Activated naive CD4-positive, alpha-beta T cell treated with anti-CD3 and anti-CD28 coated beads for 36 hours (primary cell): ENCODE measurements around the gene NYAP2. TPM values are rescaled to one million over a fixed set of nuclear protein-coding genes. Genes with fewer than 3 reads are reported as not detected.

ENCODE experiments used
- CTCF ChIA-PET: fragments of 350-600 bp; sonication (Branson Sonifier 250); formaldehyde crosslinking; loops from one replicate; lab custom pipeline; 2021; ENCODE audit warnings: antibody characterized with exemption; lab: Charles Lee
- DNase-seq: peaks from one replicate; pipeline ENCODE4 v3.0.0-alpha.2; 2020
- H3K27ac Mint-ChIP-seq: one replicate; pipeline ENCODE4 v1.8.0; 2021; ENCODE audit warnings: mild to moderate bottlenecking, mixed read lengths
- H3K27me3 Mint-ChIP-seq: one replicate; pipeline ENCODE4 v1.8.0; 2021; ENCODE audit warnings: low read depth, mixed read lengths
- H3K36me3 Mint-ChIP-seq: one replicate; pipeline ENCODE4 v1.8.0; 2021; ENCODE audit warnings: low read depth, mixed read lengths
- H3K4me1 Mint-ChIP-seq: one replicate; pipeline ENCODE4 v1.8.0; 2021; ENCODE audit warnings: low read depth, mixed read lengths
- H3K4me3 Mint-ChIP-seq: one replicate; pipeline ENCODE4 v1.8.0; 2021; ENCODE audit warnings: mild to moderate bottlenecking, moderate library complexity, mixed read lengths
- H3K9me3 Mint-ChIP-seq: one replicate; pipeline ENCODE4 v1.8.0; 2021; ENCODE audit warnings: mixed read lengths
- intact Hi-C: fragments of 100-400 bp; cut with micrococcal nuclease; formaldehyde crosslinking; loops from one replicate; pipeline ENCODE4 v1.15.1; 2023
- total RNA-seq, 2 experiments: library from RNA; stranded (reverse); gene quantifications; one replicate each; pipeline ENCODE4 v1.2.3, GENCODE V29; 2021

Gene NYAP2
- total RNA-seq, 2 experiments from 2014 or later = not detected

GRCh38 chr2:225431105-225431863 is 31.8 kb downstream of the NYAP2 start:
- DNase-seq = no peak
- intact Hi-C loops = no loop called here
- CTCF ChIA-PET = interaction anchor here (0.6 to 1.7 kb wide), 4 partner anchors 16 to 147 kb away, joined by 3 to 4 read pairs (median 3); no protein-coding TSS in a partner anchor

GRCh38 chr2:225434014-225434413 is 34.5 kb downstream of the NYAP2 start:
- CTCF ChIA-PET = no interaction called here
- no peak overlapping the region for H3K27ac Mint-ChIP-seq
- no peaks in the 10 kb centered on the region for H3K4me1 Mint-ChIP-seq
- H3K27me3 Mint-ChIP-seq = no peaks in the 10 kb centered on the region
- H3K9me3 Mint-ChIP-seq = no peaks in the 10 kb centered on the region
- H3K36me3 Mint-ChIP-seq = no peaks in the 10 kb centered on the region
- no peak overlapping the region for H3K4me3 Mint-ChIP-seq
- no peak for DNase-seq
- intact Hi-C loops = no loop called here

More at GRCh38 chr2:225431105-225431863, 31.8 kb downstream of the NYAP2 start:
- Mint-ChIP-seq H3K27ac (no peak overlapping the region), H3K4me3 (no peak overlapping the region), H3K27me3 (no peaks in the 10 kb centered on the region), H3K36me3 (no peaks in the 10 kb centered on the region), H3K4me1 (no peaks in the 10 kb centered on the region), H3K9me3 (no peaks in the 10 kb centered on the region)

GRCh38 chr2:225437319-225437718 is 37.8 kb downstream of the NYAP2 start:
- no peaks in the 10 kb centered on the region for H3K36me3 Mint-ChIP-seq
- no peak overlapping the region for H3K27ac Mint-ChIP-seq
- no peaks in the 10 kb centered on the region for H3K4me1 Mint-ChIP-seq
- H3K27me3 Mint-ChIP-seq = peaks cover 10% of the 10 kb centered on the region
- no peak for DNase-seq
- no peaks in the 10 kb centered on the region for H3K9me3 Mint-ChIP-seq
- CTCF ChIA-PET = no interaction called here
- intact Hi-C loops = no loop called here
- no peak overlapping the region for H3K4me3 Mint-ChIP-seq

- H3K9me3 Mint-ChIP-seq = no peaks in the 10 kb centered on the region
- H3K27ac Mint-ChIP-seq = no peak overlapping the region
- intact Hi-C loops = no loop called here
- no peak overlapping the region for H3K4me3 Mint-ChIP-seq
- CTCF ChIA-PET = no interaction called here
- no peak for DNase-seq
- H3K4me1 Mint-ChIP-seq = no peaks in the 10 kb centered on the region
- peaks cover 10% of the 10 kb centered on the region for H3K27me3 Mint-ChIP-seq
- no peaks in the 10 kb centered on the region for H3K36me3 Mint-ChIP-seq
These were observed 38.7 kb downstream of the NYAP2 start for GRCh38 chr2:225438248-225438647.

DNA sequence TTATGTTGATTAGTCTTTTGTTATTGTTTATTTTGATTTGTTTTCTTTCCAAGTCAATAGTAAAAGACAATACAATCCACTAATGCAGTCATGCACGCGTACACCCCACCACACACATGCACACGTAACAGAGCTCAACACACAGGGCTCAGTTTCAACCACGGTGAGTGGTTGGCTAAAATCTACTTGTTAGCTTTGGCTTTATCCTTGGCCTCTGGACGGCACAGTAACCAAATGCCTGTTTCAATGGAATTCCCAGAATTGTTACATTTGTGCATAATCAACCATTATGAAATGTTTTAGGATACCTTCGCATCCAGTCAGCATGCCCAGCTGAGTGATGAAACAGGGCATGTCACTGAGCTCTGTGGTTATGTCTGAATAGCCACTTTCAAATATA is 53.2 kb downstream of the NYAP2 start:
- Mint-ChIP-seq H3K4me1 (no peaks in the 10 kb centered on the region), H3K27ac (no peak overlapping the region), H3K36me3 (no peaks in the 10 kb centered on the region), H3K9me3 (no peaks in the 10 kb centered on the region), H3K4me3 (no peak overlapping the region), H3K27me3 (no peaks in the 10 kb centered on the region)
- intact Hi-C loops = no loop called here
- no peak for DNase-seq
- CTCF ChIA-PET = no interaction called here

DNA sequence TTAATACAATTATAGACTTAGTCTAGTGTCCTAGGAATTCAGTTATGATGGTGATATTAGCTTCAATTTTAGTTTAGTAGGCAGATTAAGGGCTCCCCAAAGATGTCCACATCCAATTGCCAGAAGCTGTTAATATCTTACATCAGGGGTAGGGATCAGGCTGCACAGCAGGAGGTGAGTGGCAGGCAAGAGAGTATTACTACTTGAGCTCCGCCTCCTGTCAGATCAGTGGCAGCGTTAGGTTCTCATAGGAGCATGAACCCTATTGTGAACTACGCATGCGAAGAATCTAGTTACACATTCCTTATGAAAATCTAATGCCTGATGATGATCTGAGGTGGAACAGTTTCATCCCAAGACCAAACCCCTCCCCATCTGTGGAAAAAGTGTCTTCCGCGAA is 54.9 kb downstream of the NYAP2 start:
- Mint-ChIP-seq H3K36me3 (no peaks in the 10 kb centered on the region), H3K9me3 (no peaks in the 10 kb centered on the region), H3K4me3 (no peak overlapping the region), H3K27ac (no peak overlapping the region), H3K4me1 (no peaks in the 10 kb centered on the region), H3K27me3 (no peaks in the 10 kb centered on the region)
- CTCF ChIA-PET = no interaction called here
- no peak for DNase-seq
- intact Hi-C loops = no loop called here

- Mint-ChIP-seq H3K4me1 (no peaks in the 10 kb centered on the region), H3K27me3 (no peaks in the 10 kb centered on the region), H3K36me3 (no peaks in the 10 kb centered on the region), H3K9me3 (no peaks in the 10 kb centered on the region), H3K4me3 (no peak overlapping the region), H3K27ac (no peak overlapping the region)
- intact Hi-C loops = no loop called here
- no peak for DNase-seq
- CTCF ChIA-PET = interaction anchor here (1.3 kb wide), 1 partner anchor 174 kb away, joined by 5 read pairs; no protein-coding TSS in a partner anchor
These were observed 57.2 kb downstream of the NYAP2 start for GRCh38 chr2:225456619-225457260.

DNA sequence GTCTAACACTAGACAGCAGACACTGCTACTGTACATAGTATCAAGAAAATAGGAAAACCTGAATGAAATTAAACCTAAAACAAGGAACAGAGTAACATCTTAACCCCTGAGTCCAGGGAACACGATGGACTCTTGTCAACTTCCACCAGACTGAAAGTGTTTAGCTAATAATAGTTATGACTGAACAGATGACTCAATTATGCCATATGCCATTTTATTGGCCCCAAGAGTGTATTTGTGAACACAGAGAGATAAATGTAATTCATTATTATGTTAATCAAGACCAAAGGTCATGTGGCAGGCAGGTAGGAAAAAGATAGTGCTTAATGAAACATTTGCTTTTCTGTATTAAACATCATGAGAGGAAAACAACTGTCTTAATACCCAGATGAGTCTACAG is 58.0 kb downstream of the NYAP2 start:
- no peaks in the 10 kb centered on the region for H3K9me3 Mint-ChIP-seq
- intact Hi-C loops = no loop called here
- H3K4me1 Mint-ChIP-seq = no peaks in the 10 kb centered on the region
- no peak overlapping the region for H3K4me3 Mint-ChIP-seq
- CTCF ChIA-PET = interaction anchor here (0.7 kb wide), 1 partner anchor 47 kb away, joined by 3 read pairs; no protein-coding TSS in a partner anchor
- DNase-seq = no peak
- no peak overlapping the region for H3K27ac Mint-ChIP-seq
- no peaks in the 10 kb centered on the region for H3K27me3 Mint-ChIP-seq
- no peaks in the 10 kb centered on the region for H3K36me3 Mint-ChIP-seq

GRCh38 chr2:225458431-225459117 is 59.1 kb downstream of the NYAP2 start:
- H3K4me3 Mint-ChIP-seq = no peak overlapping the region
- H3K36me3 Mint-ChIP-seq = no peaks in the 10 kb centered on the region
- H3K27ac Mint-ChIP-seq = no peak overlapping the region
- CTCF ChIA-PET = interaction anchor here (0.6 kb wide), 1 partner anchor 349 kb away, joined by 5 read pairs; no protein-coding TSS in a partner anchor
- no peaks in the 10 kb centered on the region for H3K27me3 Mint-ChIP-seq
- intact Hi-C loops = no loop called here
- no peaks in the 10 kb centered on the region for H3K4me1 Mint-ChIP-seq
- no peak for DNase-seq
- no peaks in the 10 kb centered on the region for H3K9me3 Mint-ChIP-seq

DNA sequence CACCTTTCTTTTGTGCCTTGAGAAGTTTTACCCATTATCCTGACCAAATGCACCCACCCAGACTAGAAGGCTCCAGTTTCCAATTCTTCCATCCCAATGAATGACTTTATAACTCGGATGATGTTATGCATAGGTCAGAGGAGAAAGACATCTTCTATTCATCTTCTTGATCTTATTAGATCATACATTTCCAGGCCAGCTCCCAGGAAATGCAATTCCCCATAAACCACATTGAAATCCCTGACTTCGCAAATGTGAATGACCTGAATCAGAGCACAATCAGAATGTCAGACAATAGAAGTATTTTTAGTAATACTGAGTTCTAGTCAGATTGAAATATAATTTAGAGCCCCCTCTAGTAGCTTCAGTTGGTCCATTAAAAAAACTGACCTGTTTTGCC is 62.9 kb downstream of the NYAP2 start:
- intact Hi-C loops = no loop called here
- Mint-ChIP-seq H3K4me3 (no peak overlapping the region), H3K27me3 (no peaks in the 10 kb centered on the region), H3K4me1 (peaks cover 15% of the 10 kb centered on the region), H3K36me3 (no peaks in the 10 kb centered on the region), H3K27ac (no peak overlapping the region), H3K9me3 (no peaks in the 10 kb centered on the region)
- no peak for DNase-seq
- CTCF ChIA-PET = no interaction called here

DNA sequence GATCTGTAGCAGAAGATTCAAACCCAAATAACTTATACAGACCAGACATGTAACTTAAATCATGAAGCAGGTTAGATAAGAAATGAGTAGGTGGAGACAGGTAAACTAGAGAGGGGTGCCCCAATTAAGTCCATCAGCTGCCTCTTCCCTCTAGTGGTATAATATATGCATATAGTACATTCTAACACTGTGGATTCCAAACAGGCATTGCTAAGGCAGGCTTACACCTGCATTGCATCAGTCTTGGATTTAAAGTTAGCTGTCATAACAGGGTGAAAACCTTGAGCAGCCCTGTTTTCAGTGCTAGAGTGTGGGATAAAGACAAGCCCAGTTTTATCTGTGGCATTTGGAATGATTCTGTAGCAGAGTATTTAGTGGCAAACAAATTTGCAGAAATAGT is 63.4 kb downstream of the NYAP2 start:
- no peak overlapping the region for H3K27ac Mint-ChIP-seq
- no peaks in the 10 kb centered on the region for H3K9me3 Mint-ChIP-seq
- peaks cover 15% of the 10 kb centered on the region for H3K4me1 Mint-ChIP-seq
- H3K4me3 Mint-ChIP-seq = no peak overlapping the region
- CTCF ChIA-PET = no interaction called here
- H3K36me3 Mint-ChIP-seq = no peaks in the 10 kb centered on the region
- no peak for DNase-seq
- intact Hi-C loops = no loop called here
- H3K27me3 Mint-ChIP-seq = no peaks in the 10 kb centered on the region

GRCh38 chr2:225463449-225463848 is 63.9 kb downstream of the NYAP2 start:
- Mint-ChIP-seq H3K9me3 (no peaks in the 10 kb centered on the region), H3K27ac (no peak overlapping the region), H3K4me1 (peaks cover 15% of the 10 kb centered on the region), H3K36me3 (no peaks in the 10 kb centered on the region), H3K27me3 (no peaks in the 10 kb centered on the region), H3K4me3 (no peak overlapping the region)
- intact Hi-C loops = no loop called here
- no peak for DNase-seq
- CTCF ChIA-PET = no interaction called here
